Neuron (in vitro differentiated cells): ENCODE measurements around the gene EFS.
"Not testable (repeated sequence)": the region's sequence is repeated elsewhere in the genome, so short reads cannot be mapped to it uniquely, and the experiment has no call there.

Experiments
- H2AFZ ChIP-seq: one replicate; pipeline ENCODE4 v1.6.1; 2013; ENCODE audit warnings: low read depth, mild to moderate bottlenecking, inconsistent platforms, low read length, moderate library complexity
- H3K27me3 ChIP-seq: one replicate; pipeline ENCODE4 v1.6.1; 2013; ENCODE audit warnings: low read length; ENCODE audit not compliant: insufficient read depth
- H3K36me3 ChIP-seq: one replicate; pipeline ENCODE4 v1.6.1; 2013; ENCODE audit warnings: low read length; ENCODE audit not compliant: insufficient read depth
- H3K4me1 ChIP-seq: one replicate; pipeline ENCODE4 v1.6.1; 2013; ENCODE audit warnings: low read length; ENCODE audit not compliant: insufficient read depth
- H3K4me3 ChIP-seq: 2 replicates; pipeline ENCODE4 v1.5.1; 2013; ENCODE audit warnings: mild to moderate bottlenecking, low read length, moderate library complexity
- H3K9me3 ChIP-seq: one replicate; pipeline ENCODE4 v1.6.1; 2013; ENCODE audit warnings: low read length

EFS gene

GRCh38 chr14:23404331-23404900 lies 39.4 kb upstream of the EFS start:
- Histone ChIP-seq H3K4me1 (no peaks in the 10 kb centered on the region), H3K4me3 (no peak overlapping the region), H2AFZ (no peak overlapping the region), H3K9me3 (peaks cover 3% of the 10 kb centered on the region), H3K36me3 (no peaks in the 10 kb centered on the region), H3K27me3 (peaks cover 33% of the 10 kb centered on the region)

GRCh38 chr14:23403908-23404307 lies 38.9 kb upstream of the EFS start:
- H3K9me3 ChIP-seq: peaks cover 3% of the 10 kb centered on the region
- no peak overlapping the region for H2AFZ ChIP-seq
- peaks cover 33% of the 10 kb centered on the region for H3K27me3 ChIP-seq
- no peaks in the 10 kb centered on the region for H3K4me1 ChIP-seq
- no peak overlapping the region for H3K4me3 ChIP-seq
- H3K36me3 ChIP-seq: no peaks in the 10 kb centered on the region

- peaks cover 33% of the 10 kb centered on the region for H3K27me3 ChIP-seq
- no peak overlapping the region for H3K4me3 ChIP-seq
- H3K4me1 ChIP-seq: no peaks in the 10 kb centered on the region
- H3K9me3 ChIP-seq: peaks cover 3% of the 10 kb centered on the region
- H3K36me3 ChIP-seq: no peaks in the 10 kb centered on the region
- no peak overlapping the region for H2AFZ ChIP-seq
Observed at GRCh38 chr14:23403139-23403438, 38.1 kb upstream of the EFS start.

GRCh38 chr14:23402296-23403138 lies 37.5 kb upstream of the EFS start:
- H3K4me3 ChIP-seq: no peak overlapping the region
- H3K27me3 ChIP-seq: peaks cover 31% of the 10 kb centered on the region
- no peaks in the 10 kb centered on the region for H3K4me1 ChIP-seq
- peaks cover 3% of the 10 kb centered on the region for H3K9me3 ChIP-seq
- H2AFZ ChIP-seq: no peak overlapping the region
- H3K36me3 ChIP-seq: no peaks in the 10 kb centered on the region

- Histone ChIP-seq H3K4me1 (no peaks in the 10 kb centered on the region), H3K9me3 (peaks cover 3% of the 10 kb centered on the region), H3K4me3 (no peak overlapping the region), H3K36me3 (no peaks in the 10 kb centered on the region), H2AFZ (no peak overlapping the region), H3K27me3 (peaks cover 27% of the 10 kb centered on the region)
Observed at GRCh38 chr14:23401291-23401690, 36.3 kb upstream of the EFS start.

GRCh38 chr14:23400496-23401149 lies 35.7 kb upstream of the EFS start:
- peaks cover 27% of the 10 kb centered on the region for H3K27me3 ChIP-seq
- not testable (repeated sequence) for H3K4me1 ChIP-seq, H2AFZ ChIP-seq, H3K9me3 ChIP-seq, H3K36me3 ChIP-seq, H3K4me3 ChIP-seq

GRCh38 chr14:23399591-23399990 lies 34.6 kb upstream of the EFS start:
- Histone ChIP-seq H3K36me3 (no peaks in the 10 kb centered on the region), H3K4me3 (no peak overlapping the region), H3K9me3 (peaks cover 3% of the 10 kb centered on the region), H2AFZ (no peak overlapping the region), H3K4me1 (no peaks in the 10 kb centered on the region), H3K27me3 (peaks cover 25% of the 10 kb centered on the region)

- peaks cover 21% of the 10 kb centered on the region for H3K27me3 ChIP-seq
- no peak overlapping the region for H2AFZ ChIP-seq
- no peak overlapping the region for H3K4me3 ChIP-seq
- no peaks in the 10 kb centered on the region for H3K9me3 ChIP-seq
- H3K4me1 ChIP-seq: no peaks in the 10 kb centered on the region
- H3K36me3 ChIP-seq: no peaks in the 10 kb centered on the region
Observed at GRCh38 chr14:23399136-23399535, 34.2 kb upstream of the EFS start.

GRCh38 chr14:23398348-23398747 lies 33.4 kb upstream of the EFS start:
- H3K4me1 ChIP-seq: no peaks in the 10 kb centered on the region
- no peaks in the 10 kb centered on the region for H3K36me3 ChIP-seq
- no peak overlapping the region for H2AFZ ChIP-seq
- no peak overlapping the region for H3K4me3 ChIP-seq
- peaks cover 13% of the 10 kb centered on the region for H3K27me3 ChIP-seq
- no peaks in the 10 kb centered on the region for H3K9me3 ChIP-seq

- H3K4me1 ChIP-seq: no peaks in the 10 kb centered on the region
- no peaks in the 10 kb centered on the region for H3K9me3 ChIP-seq
- H3K36me3 ChIP-seq: no peaks in the 10 kb centered on the region
Observed at GRCh38 chr14:23396781-23397407, 31.9 kb upstream of the EFS start.

GRCh38 chr14:23396126-23396525 lies 31.2 kb upstream of the EFS start:
- no peaks in the 10 kb centered on the region for H3K4me1 ChIP-seq
- H3K27me3 ChIP-seq: no peaks in the 10 kb centered on the region
- no peaks in the 10 kb centered on the region for H3K36me3 ChIP-seq
- H3K9me3 ChIP-seq: no peaks in the 10 kb centered on the region
- no peak overlapping the region for H3K4me3 ChIP-seq
- H2AFZ ChIP-seq: no peak overlapping the region

More at GRCh38 chr14:23396781-23397407, 31.9 kb upstream of the EFS start:
- H2AFZ ChIP-seq: no peak overlapping the region
- peaks cover 4% of the 10 kb centered on the region for H3K27me3 ChIP-seq
- H3K4me3 ChIP-seq: no peak overlapping the region

- no peak overlapping the region for H2AFZ ChIP-seq
Observed at GRCh38 chr14:23392613-23393012, 27.6 kb upstream of the EFS start.

GRCh38 chr14:23389871-23390270 lies 24.9 kb upstream of the EFS start:
- not testable (repeated sequence) for H3K4me1 ChIP-seq

More at GRCh38 chr14:23392613-23393012, 27.6 kb upstream of the EFS start:
- no peaks in the 10 kb centered on the region for H3K9me3 ChIP-seq
- H3K27me3 ChIP-seq: peaks cover 9% of the 10 kb centered on the region
- no peaks in the 10 kb centered on the region for H3K4me1 ChIP-seq
- H3K4me3 ChIP-seq: no peak overlapping the region
- H3K36me3 ChIP-seq: no peaks in the 10 kb centered on the region

More at GRCh38 chr14:23389871-23390270, 24.9 kb upstream of the EFS start:
- not testable (repeated sequence) for H3K27me3 ChIP-seq, H3K36me3 ChIP-seq, H3K9me3 ChIP-seq, H3K4me3 ChIP-seq, H2AFZ ChIP-seq
